Lower leg skin (tissue), 4 donors: ENCODE measurements around the gene STK4. TPM values are rescaled to one million over a fixed set of nuclear protein-coding genes. Genes with fewer than 3 reads are reported as not detected.

Experiments used
- DNase-seq, 2 donors: peaks; one replicate each; pipeline ENCODE4 v3.0.0-alpha.2; 2019; ENCODE audit warnings: low spot score in 2 of 2
- H3K4me3 ChIP-seq: fragments of 200-600 bp; sonication (generic); 2 replicates; pipeline ENCODE4 v1.5.1; 2017; ENCODE audit warnings: mild to moderate bottlenecking, low read depth; ENCODE audit not compliant: poor library complexity, severe bottlenecking
- POLR2A ChIP-seq, 2 donors: fragments of 450-650 bp; IDR thresholded peaks; one replicate each; pipeline ENCODE4 v1.6.1; 2016 to 2017; ENCODE audit warnings: antibody characterized with exemption in 2 of 2, mild to moderate bottlenecking in 1 of 2, moderate library complexity in 1 of 2
- WGBS, 2 donors: methylation state at CpG; one replicate each; pipeline ENCODE4 v1.1.5; 2018; 5-methylcytosine and 5-hydroxymethylcytosine counted together
- intact Hi-C: fragments of 100-400 bp; cut with DNase I; formaldehyde crosslinking; loops from one replicate; pipeline ENCODE4 v1.15.0; 2023; ENCODE audit warnings: low total_unique reads
- total RNA-seq, 4 donors: library from RNA; depleted of rRNA; stranded (reverse); fragments of >200 nt; gene quantifications; one replicate each; pipeline ENCODE4 v1.1.0, GENCODE V29; 2016
- TF ChIP-seq, protein P1 (sequence below), 3 donors: fragments of 450-650 bp; IDR thresholded peaks; one replicate each; pipeline ENCODE4 v1.5.1; 2016; ENCODE audit warnings: antibody characterized with exemption in 3 of 3, mild to moderate bottlenecking in 3 of 3, moderate library complexity in 2 of 3

STK4 gene
- total RNA-seq, 4 donors from 2014 or later: 27.0 to 37.4 (median 28.2) TPM

DNA sequence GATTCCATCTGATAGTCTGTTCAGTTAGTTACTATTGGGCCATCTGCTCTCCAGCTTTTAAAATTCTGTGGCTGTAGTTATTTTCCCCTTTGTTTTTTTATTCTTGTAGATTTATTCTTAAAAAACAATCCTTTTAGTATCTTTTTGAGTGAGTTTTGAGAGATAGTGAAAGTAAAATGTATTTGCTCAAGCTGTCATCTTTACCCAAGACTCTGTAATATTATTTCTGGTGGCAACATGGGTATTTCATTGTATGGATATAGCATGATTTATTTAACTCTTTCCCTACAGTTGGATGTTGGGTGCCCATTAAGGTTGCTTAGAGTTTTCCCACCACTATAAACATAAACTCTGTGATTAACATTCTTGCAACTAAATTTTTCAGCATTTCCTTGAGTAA lies 24.6 kb downstream of the STK4 start:
- no peak overlapping the region for H3K4me3 ChIP-seq
- intact Hi-C loops: no loop called here
- TF ChIP-seq, protein P1, sequence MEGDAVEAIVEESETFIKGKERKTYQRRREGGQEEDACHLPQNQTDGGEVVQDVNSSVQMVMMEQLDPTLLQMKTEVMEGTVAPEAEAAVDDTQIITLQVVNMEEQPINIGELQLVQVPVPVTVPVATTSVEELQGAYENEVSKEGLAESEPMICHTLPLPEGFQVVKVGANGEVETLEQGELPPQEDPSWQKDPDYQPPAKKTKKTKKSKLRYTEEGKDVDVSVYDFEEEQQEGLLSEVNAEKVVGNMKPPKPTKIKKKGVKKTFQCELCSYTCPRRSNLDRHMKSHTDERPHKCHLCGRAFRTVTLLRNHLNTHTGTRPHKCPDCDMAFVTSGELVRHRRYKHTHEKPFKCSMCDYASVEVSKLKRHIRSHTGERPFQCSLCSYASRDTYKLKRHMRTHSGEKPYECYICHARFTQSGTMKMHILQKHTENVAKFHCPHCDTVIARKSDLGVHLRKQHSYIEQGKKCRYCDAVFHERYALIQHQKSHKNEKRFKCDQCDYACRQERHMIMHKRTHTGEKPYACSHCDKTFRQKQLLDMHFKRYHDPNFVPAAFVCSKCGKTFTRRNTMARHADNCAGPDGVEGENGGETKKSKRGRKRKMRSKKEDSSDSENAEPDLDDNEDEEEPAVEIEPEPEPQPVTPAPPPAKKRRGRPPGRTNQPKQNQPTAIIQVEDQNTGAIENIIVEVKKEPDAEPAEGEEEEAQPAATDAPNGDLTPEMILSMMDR (IDR thresholded peaks at IDR 0.05): no peak
- no peak for TF ChIP-seq POLR2A (IDR thresholded peaks at IDR 0.05)
- DNase-seq: no peak

DNA sequence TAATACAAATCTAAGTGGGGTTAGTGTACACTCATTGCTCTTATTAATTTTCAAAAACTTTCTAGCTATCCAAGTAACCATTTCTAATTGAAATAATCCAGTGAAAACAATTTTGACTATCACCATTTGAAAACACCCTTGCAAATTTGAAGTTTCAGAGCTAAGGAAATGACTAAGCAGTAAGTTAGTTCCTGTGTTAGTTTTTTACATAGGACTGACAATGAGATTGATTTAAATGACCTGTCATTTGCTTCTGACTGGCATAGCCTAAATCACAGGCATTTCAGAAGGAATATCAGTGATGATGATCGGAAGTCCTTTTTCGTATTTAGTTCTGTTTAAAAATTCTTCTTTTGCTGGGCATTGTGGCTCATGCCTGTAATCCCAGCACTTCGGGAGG lies 27.0 kb downstream of the STK4 start:
- TF ChIP-seq POLR2A (IDR thresholded peaks at IDR 0.05): no peak
- TF ChIP-seq, protein P1 (IDR thresholded peaks at IDR 0.05): no peak
- no peak for DNase-seq
- H3K4me3 ChIP-seq: no peak overlapping the region
- 72 to 74% methylated on average over 3 of the region's 3 CpGs for whole genome bisulfite sequencing, 2 donors
- intact Hi-C loops: no loop called here

DNA sequence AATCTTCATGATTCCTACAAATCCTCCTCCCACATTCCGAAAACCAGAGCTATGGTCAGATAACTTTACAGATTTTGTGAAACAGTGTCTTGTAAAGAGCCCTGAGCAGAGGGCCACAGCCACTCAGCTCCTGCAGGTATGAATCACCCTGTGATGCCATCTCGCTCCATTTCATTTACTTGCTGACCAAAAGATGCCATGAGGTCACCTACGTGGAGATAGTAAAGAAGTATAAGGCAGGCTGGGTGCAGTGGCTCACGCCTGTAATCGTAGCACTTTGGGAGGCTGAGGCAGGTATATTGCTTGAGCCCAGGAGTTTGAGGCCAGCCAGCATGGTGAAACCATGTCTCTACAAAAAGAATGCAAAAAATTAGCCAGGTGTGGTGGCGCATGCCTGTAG lies 30.9 kb downstream of the STK4 start:
- no peak overlapping the region for H3K4me3 ChIP-seq
- intact Hi-C loops: no loop called here
- TF ChIP-seq, protein P1 (IDR thresholded peaks at IDR 0.05): no peak
- TF ChIP-seq POLR2A (IDR thresholded peaks at IDR 0.05): no peak
- 96 to 98% methylated on average over 6 of the region's 6 CpGs for WGBS, 2 donors
- DNase-seq: no peak

DNA sequence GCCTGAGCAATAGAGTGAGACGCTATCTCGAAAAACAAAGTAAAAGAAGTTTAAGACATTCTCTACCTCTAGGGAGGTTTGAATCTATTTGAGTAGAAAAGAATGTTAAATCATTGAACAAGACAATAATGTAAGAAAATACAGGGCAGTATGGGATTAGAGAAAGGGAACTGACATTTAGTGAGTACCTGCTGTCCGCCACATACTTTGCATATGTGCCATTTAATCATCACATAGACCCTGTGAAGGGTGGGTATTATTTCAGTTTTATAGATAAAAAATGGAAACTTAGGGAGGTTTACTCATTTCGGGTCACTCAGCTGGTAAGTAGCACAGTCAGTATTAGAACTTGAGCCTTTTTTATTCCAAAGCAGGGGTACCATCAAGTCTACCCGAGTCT lies 31.4 kb downstream of the STK4 start:
- TF ChIP-seq, protein P1 (IDR thresholded peaks at IDR 0.05): no peak
- no peak for TF ChIP-seq POLR2A (IDR thresholded peaks at IDR 0.05)
- no peak for DNase-seq
- intact Hi-C loops: no loop called here
- WGBS, 2 donors: 96 to 97% methylated on average over 5 of the region's 5 CpGs
- no peak overlapping the region for H3K4me3 ChIP-seq

DNA sequence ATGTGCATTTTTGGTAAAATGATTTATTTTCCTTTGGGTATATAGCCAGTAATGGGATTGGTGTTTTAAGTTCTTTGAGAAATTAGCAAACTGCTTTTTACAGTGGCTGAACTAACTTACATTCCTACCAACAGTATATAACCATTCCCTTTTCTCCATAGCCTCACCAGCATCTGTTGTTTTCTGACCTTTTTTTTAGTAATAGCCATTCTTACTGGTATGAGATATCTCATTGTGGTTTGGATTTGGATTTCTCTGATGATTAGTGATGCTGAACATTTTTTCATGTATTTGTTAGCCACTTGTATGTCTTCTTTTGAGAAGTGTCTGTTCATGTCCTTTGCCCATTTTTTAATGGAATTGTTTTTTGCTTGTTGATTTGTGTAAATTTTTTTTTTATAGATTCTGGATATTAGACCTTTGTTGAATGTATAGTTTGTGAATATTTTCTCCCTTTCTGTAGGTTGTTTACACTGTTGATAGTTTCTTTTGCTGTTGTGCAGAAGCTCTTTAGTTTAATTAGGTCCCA lies 42.3 kb downstream of the STK4 start:
- no peak overlapping the region for H3K4me3 ChIP-seq
- intact Hi-C loops: no loop called here
- no peak for TF ChIP-seq POLR2A (IDR thresholded peaks at IDR 0.05)
- TF ChIP-seq, protein P1 (IDR thresholded peaks at IDR 0.05): no peak
- DNase-seq: no peak

DNA sequence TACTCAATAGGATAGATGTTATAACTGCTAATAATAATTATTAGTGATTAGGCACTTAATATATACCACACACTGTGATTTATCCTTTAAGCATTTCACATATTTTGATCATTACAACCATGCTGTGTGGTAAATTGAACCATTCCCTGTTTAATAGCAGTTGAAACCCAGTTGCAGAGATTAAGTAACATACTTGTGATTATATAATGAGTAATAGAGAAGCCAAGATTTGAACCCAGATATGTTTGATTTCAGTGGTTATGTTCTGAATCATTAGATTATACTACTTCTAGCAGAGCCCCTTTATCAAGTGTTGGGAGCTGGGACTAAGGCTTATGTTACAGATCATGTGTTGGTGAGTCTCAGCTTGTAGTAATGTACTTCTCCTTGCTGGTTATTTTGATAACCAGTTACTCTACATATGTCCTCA lies 44.1 kb downstream of the STK4 start:
- intact Hi-C loops: loop anchor here (10.0 kb wide), 1 partner anchor 284 kb away; no protein-coding TSS in a partner anchor
- DNase-seq: no peak
- no peak for TF ChIP-seq POLR2A (IDR thresholded peaks at IDR 0.05)
- TF ChIP-seq, protein P1 (IDR thresholded peaks at IDR 0.05): no peak
- H3K4me3 ChIP-seq: no peak overlapping the region
